BLaER1 (cell line): ENCODE data around the gene TLL2.

Experiments used
- H3K27ac ChIP-seq: shearing (Covaris generic); formaldehyde crosslinking; 2 replicates; pipeline ENCODE4 v1.8.1; 2022
- H3K27me3 ChIP-seq: shearing (Covaris generic); formaldehyde crosslinking; 2 replicates; pipeline ENCODE4 v1.8.1; 2022
- H3K36me3 ChIP-seq: shearing (Covaris generic); formaldehyde crosslinking; 2 replicates; pipeline ENCODE4 v1.8.1; 2022
- H3K4me1 ChIP-seq: shearing (Covaris generic); formaldehyde crosslinking; 2 replicates; pipeline ENCODE4 v1.8.1; 2022
- H3K4me2 ChIP-seq: shearing (Covaris generic); formaldehyde crosslinking; 2 replicates; pipeline ENCODE4 v1.8.1; 2022
- H3K4me3 ChIP-seq: shearing (Covaris generic); formaldehyde crosslinking; 2 replicates; pipeline ENCODE4 v1.8.1; 2022
- H3K9ac ChIP-seq: shearing (Covaris generic); formaldehyde crosslinking; 2 replicates; pipeline ENCODE4 v1.8.1; 2022
- H3K9me3 ChIP-seq: shearing (Covaris generic); formaldehyde crosslinking; 2 replicates; pipeline ENCODE4 v1.8.1; 2022
- H4K20me1 ChIP-seq: shearing (Covaris generic); formaldehyde crosslinking; 2 replicates; pipeline ENCODE4 v1.8.1; 2022
- Cebpa-rat ChIP-seq: shearing (Covaris generic); IDR thresholded peaks from 2 replicates; pipeline ENCODE4 v1.8.1; 2022

Gene TLL2

DNA sequence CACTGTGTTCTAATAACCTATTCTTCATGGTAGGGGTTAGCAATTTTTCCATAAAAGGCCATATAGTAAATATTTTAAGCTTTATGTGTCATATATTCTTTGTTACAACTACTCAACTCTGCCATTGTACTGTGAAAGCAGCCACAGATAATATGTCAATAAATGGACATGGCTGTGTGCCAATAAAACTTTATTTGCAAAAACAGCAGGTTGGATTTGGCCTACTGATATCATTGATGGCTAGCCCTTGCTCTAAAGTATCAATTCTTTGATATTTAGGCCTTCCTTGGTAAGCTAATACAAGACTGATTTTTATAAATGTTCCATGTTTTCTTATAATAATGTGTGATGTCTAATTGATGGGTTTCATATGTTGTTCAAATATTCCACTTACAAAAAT lies 77.7 kb downstream of the TLL2 start:
- TF ChIP-seq Cebpa-rat = no peak
- Histone ChIP-seq H3K9ac (no peak overlapping the region), H4K20me1 (no peaks in the 10 kb centered on the region), H3K27ac (no peak overlapping the region), H3K4me2 (no peak overlapping the region), H3K36me3 (no peaks in the 10 kb centered on the region), H3K4me3 (no peak overlapping the region), H3K27me3 (no peaks in the 10 kb centered on the region), H3K9me3 (no peaks in the 10 kb centered on the region; the same call in 1 of the 2 replicates), H3K4me1 (peaks cover 7% of the 10 kb centered on the region)

- Histone ChIP-seq H3K9me3 (peaks cover 6% of the 10 kb centered on the region), H3K4me2 (peak overlapping the region; percentile 27), H4K20me1 (no peaks in the 10 kb centered on the region), H3K27ac (no peak overlapping the region), H3K36me3 (no peaks in the 10 kb centered on the region), H3K27me3 (no peaks in the 10 kb centered on the region), H3K9ac (no peak overlapping the region), H3K4me3 (no peak overlapping the region), H3K4me1 (peaks cover 7% of the 10 kb centered on the region)
- TF ChIP-seq Cebpa-rat = no peak
Measured at GRCh38 chr10:96431211-96431970, 82.3 kb downstream of the TLL2 start.

DNA sequence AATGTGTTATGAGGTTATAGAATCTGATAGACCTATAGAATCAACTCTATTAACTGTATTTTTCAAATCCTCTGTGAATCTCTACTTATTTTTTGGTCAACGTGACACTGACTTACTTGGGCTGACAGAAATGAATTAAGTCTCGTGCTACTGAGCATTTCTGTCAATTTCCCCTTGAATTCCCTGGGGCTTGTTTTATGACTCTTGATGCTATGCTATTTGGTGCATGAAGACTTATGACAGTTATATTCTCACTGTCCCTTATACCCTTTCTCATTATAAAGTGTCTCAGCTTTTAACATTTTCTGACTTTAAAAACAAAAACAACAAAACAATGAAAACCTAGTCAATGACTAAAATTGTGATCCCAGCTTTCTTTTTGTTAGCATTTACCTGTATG lies 86.4 kb downstream of the TLL2 start:
- H3K4me3 ChIP-seq = no peak overlapping the region
- no peaks in the 10 kb centered on the region for H3K27me3 ChIP-seq
- no peak overlapping the region for H3K27ac ChIP-seq
- H3K36me3 ChIP-seq = no peaks in the 10 kb centered on the region
- H4K20me1 ChIP-seq = no peaks in the 10 kb centered on the region
- peaks cover 6% of the 10 kb centered on the region for H3K9me3 ChIP-seq
- no peak overlapping the region for H3K4me2 ChIP-seq
- no peak overlapping the region for H3K9ac ChIP-seq
- peaks cover 7% of the 10 kb centered on the region for H3K4me1 ChIP-seq
- no peak for TF ChIP-seq Cebpa-rat

GRCh38 chr10:96422525-96422924 lies 91.2 kb downstream of the TLL2 start:
- no peak overlapping the region for H3K4me2 ChIP-seq
- no peak overlapping the region for H3K4me3 ChIP-seq
- no peaks in the 10 kb centered on the region for H4K20me1 ChIP-seq
- no peak for TF ChIP-seq Cebpa-rat
- H3K27ac ChIP-seq = no peak overlapping the region
- no peaks in the 10 kb centered on the region for H3K27me3 ChIP-seq
- H3K4me1 ChIP-seq = peaks cover 7% of the 10 kb centered on the region
- no peak overlapping the region for H3K9ac ChIP-seq
- H3K9me3 ChIP-seq = peaks cover 2% of the 10 kb centered on the region
- no peaks in the 10 kb centered on the region for H3K36me3 ChIP-seq

GRCh38 chr10:96421995-96422394 lies 91.7 kb downstream of the TLL2 start:
- Histone ChIP-seq H3K36me3 (no peaks in the 10 kb centered on the region), H3K4me3 (no peak overlapping the region), H3K9ac (no peak overlapping the region), H4K20me1 (no peaks in the 10 kb centered on the region), H3K4me2 (no peak overlapping the region), H3K9me3 (no peaks in the 10 kb centered on the region), H3K27me3 (no peaks in the 10 kb centered on the region), H3K4me1 (peaks cover 13% of the 10 kb centered on the region), H3K27ac (no peak overlapping the region)
- TF ChIP-seq Cebpa-rat = no peak

DNA sequence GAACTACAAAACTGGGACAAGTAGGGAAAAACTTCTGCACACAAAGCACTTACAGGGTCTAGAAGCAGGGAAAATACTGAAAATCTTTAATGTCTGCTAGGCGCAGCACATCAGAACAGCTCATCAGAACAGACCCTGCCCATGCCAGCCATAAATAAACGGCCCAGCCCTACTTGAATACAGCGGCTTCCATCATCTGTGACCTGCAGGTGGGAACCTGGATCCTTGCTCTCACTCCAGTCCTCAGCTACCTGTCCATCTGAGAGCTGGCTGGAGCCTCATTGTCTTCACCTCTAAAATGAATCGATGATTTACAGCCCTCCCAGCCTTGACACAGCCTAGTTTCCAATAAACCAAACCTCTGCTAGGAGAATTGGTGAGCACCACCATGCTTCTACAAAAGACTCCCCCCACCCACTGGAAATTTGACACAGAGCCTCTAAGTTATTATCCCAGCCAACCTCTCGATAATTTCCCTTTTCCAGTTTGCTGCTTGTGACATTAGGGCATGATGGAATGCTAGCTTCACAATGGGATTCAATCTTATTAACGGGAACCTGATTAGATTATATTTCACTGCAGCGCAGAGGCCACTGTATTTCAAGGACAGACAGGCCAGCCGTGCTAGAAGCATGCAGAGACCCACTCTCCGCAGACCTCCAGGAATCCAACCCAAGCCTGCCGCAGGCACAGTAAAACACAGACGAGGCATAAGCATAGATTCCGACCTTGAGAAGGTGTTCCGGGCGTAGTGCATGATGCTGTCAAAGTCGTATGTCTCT lies 93.3 kb downstream of the TLL2 start:
- Histone ChIP-seq H3K4me3 (no peak overlapping the region), H3K4me2 (no peak overlapping the region), H3K9me3 (no peaks in the 10 kb centered on the region), H3K36me3 (no peaks in the 10 kb centered on the region), H3K4me1 (peaks cover 28% of the 10 kb centered on the region), H4K20me1 (no peaks in the 10 kb centered on the region), H3K9ac (no peak overlapping the region), H3K27ac (no peak overlapping the region), H3K27me3 (no peaks in the 10 kb centered on the region)
- TF ChIP-seq Cebpa-rat = no peak

DNA sequence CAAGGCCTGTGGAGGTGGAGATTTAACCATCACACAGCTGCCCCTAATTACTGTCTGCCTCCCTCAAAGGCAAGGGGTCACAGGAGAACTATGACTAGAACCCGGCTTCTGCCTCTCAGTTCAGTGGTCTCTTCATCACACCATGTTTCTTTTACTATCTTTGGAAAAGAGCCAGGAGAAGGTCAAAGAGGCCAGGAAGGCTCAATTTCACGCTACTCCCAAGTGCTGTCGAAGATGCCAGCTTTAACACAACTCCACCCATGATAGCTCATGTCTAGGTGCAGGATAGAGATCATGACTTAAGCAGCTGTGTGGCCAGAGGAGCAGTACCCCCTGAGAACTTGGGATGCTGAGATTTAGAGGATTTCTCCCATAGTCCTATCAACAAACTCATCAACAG lies 94.4 kb downstream of the TLL2 start:
- Histone ChIP-seq H3K27ac (no peak overlapping the region), H3K4me2 (no peak overlapping the region), H3K4me1 (peaks cover 29% of the 10 kb centered on the region), H3K9ac (no peak overlapping the region), H3K27me3 (no peaks in the 10 kb centered on the region), H3K4me3 (no peak overlapping the region), H3K9me3 (no peaks in the 10 kb centered on the region), H3K36me3 (no peaks in the 10 kb centered on the region), H4K20me1 (no peaks in the 10 kb centered on the region)
- no peak for TF ChIP-seq Cebpa-rat

GRCh38 chr10:96418582-96418981 lies 95.1 kb downstream of the TLL2 start:
- no peak for TF ChIP-seq Cebpa-rat
- Histone ChIP-seq H4K20me1 (no peaks in the 10 kb centered on the region), H3K4me2 (no peak overlapping the region), H3K9ac (no peak overlapping the region), H3K36me3 (no peaks in the 10 kb centered on the region), H3K4me3 (no peak overlapping the region), H3K9me3 (no peaks in the 10 kb centered on the region), H3K4me1 (peaks cover 29% of the 10 kb centered on the region), H3K27me3 (no peaks in the 10 kb centered on the region), H3K27ac (no peak overlapping the region)

- Histone ChIP-seq H3K36me3 (no peaks in the 10 kb centered on the region), H3K9me3 (no peaks in the 10 kb centered on the region), H3K4me1 (peaks cover 29% of the 10 kb centered on the region), H3K27ac (no peak overlapping the region), H3K9ac (no peak overlapping the region), H3K27me3 (no peaks in the 10 kb centered on the region), H3K4me3 (no peak overlapping the region), H3K4me2 (peak overlapping the region; percentile 83), H4K20me1 (no peaks in the 10 kb centered on the region)
- TF ChIP-seq Cebpa-rat = no peak
Measured at GRCh38 chr10:96417441-96417840, 96.3 kb downstream of the TLL2 start.

GRCh38 chr10:96416643-96417042 lies 97.1 kb downstream of the TLL2 start:
- Histone ChIP-seq H3K4me2 (peak overlapping the region; percentile 83), H3K27ac (peak overlapping the region; percentile 39), H3K4me3 (peak overlapping the region; percentile 29; the same call in 1 of the 2 replicates), H4K20me1 (no peaks in the 10 kb centered on the region), H3K9ac (peak overlapping the region; percentile 46; the same call in 1 of the 2 replicates), H3K4me1 (peaks cover 29% of the 10 kb centered on the region), H3K36me3 (no peaks in the 10 kb centered on the region), H3K27me3 (no peaks in the 10 kb centered on the region), H3K9me3 (no peaks in the 10 kb centered on the region)
- TF ChIP-seq Cebpa-rat = no peak
